SK-N-MC (cell line): ENCODE data around the gene STPG2.

ENCODE experiments used
- DNase-seq: peaks from one replicate; pipeline ENCODE4 v3.0.0-alpha.2; 2011; ENCODE audit warnings: low read depth, low spot score
- H3K27ac ChIP-seq: fragments of 200-600 bp; sonication (generic); 2 replicates; pipeline ENCODE4 v1.5.1; 2016; ENCODE audit warnings: mixed run types
- H3K36me3 ChIP-seq: fragments of 200-600 bp; sonication (generic); 2 replicates; pipeline ENCODE4 v1.6.1; 2017; ENCODE audit warnings: antibody characterized with exemption, low read length, mixed read lengths; ENCODE audit not compliant: insufficient read depth
- H3K4me3 ChIP-seq: fragments of 200-600 bp; sonication (generic); 2 replicates; pipeline ENCODE4 v1.5.1; 2016
- H3K9ac ChIP-seq: fragments of 200-600 bp; sonication (generic); 2 replicates; pipeline ENCODE4 v1.8.0; 2017; ENCODE audit warnings: mixed run types, mixed read lengths; ENCODE audit not compliant: insufficient read length
- H3K9me3 ChIP-seq: fragments of 200-600 bp; sonication (generic); 2 replicates; pipeline ENCODE4 v1.6.1; 2017; ENCODE audit warnings: low read depth, mild to moderate bottlenecking, antibody characterized with exemption, low read length, moderate library complexity, mixed read lengths
- EZH2 ChIP-seq: fragments of 200-600 bp; sonication (generic); IDR thresholded peaks from one replicate; pipeline ENCODE4 v1.6.1; 2017; ENCODE audit warnings: antibody characterized with exemption
- FOXP2 ChIP-seq: optimal IDR thresholded peaks from 2 replicates; pipeline ENCODE3; 2011; ENCODE audit warnings: mild to moderate bottlenecking, moderate library complexity; ENCODE audit not compliant: insufficient read depth; ENCODE audit errors: extremely low read length, control extremely low read depth
- POLR2AphosphoS5 ChIP-seq: IDR thresholded peaks from 2 replicates; pipeline ENCODE4 v1.6.1; 2012; ENCODE audit warnings: mild to moderate bottlenecking, low read depth, low read length, borderline replicate concordance

Gene STPG2

DNA sequence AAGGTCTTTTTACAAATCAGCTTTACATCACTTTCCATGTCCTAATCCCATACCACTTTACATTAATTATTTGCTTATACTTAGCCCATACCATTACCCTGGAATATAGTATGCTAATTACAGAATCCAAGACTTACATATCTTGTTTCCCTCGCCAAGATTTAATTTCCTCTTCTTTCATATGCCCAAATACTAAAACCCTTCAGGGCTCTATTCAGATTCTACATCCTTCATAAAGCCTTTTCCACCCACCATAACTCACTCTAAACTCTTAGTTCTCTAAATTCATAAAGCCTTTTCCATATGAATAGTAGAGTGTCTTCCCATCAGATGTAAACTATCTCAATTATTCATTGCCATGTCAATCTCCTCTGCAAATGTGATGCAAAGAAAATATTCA lies 390.7 kb downstream of the STPG2 start:
- Histone ChIP-seq H3K9me3 (no peaks in the 10 kb centered on the region), H3K9ac (no peak overlapping the region), H3K27ac (no peak overlapping the region), H3K36me3 (no peaks in the 10 kb centered on the region), H3K4me3 (no peak overlapping the region)
- TF ChIP-seq EZH2, result no peak
- TF ChIP-seq FOXP2, result no peak
- no peak for TF ChIP-seq POLR2AphosphoS5
- no peak for DNase-seq

DNA sequence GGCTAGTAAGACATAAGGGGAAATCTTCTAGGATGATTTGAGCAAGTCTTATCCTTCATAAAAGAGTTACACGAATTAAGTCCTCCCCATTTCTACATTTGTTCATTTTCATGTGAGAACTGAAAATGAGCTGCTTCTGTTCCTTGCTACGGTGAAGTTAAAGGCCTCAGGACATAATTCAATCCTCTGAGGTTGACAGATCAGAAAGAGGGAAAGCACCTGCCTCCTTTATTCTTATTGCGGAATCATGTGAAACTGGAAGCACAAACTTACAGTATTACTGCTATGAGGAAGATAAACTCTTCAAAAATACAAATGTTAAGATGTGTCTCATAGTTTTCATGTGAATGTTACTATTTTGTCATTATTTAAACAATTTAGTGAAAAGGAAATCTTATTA lies 395.3 kb downstream of the STPG2 start:
- Histone ChIP-seq H3K27ac (no peak overlapping the region), H3K36me3 (no peaks in the 10 kb centered on the region), H3K9me3 (no peaks in the 10 kb centered on the region), H3K4me3 (no peak overlapping the region), H3K9ac (no peak overlapping the region)
- TF ChIP-seq POLR2AphosphoS5, result no peak
- no peak for TF ChIP-seq FOXP2
- no peak for TF ChIP-seq EZH2
- no peak for DNase-seq

DNA sequence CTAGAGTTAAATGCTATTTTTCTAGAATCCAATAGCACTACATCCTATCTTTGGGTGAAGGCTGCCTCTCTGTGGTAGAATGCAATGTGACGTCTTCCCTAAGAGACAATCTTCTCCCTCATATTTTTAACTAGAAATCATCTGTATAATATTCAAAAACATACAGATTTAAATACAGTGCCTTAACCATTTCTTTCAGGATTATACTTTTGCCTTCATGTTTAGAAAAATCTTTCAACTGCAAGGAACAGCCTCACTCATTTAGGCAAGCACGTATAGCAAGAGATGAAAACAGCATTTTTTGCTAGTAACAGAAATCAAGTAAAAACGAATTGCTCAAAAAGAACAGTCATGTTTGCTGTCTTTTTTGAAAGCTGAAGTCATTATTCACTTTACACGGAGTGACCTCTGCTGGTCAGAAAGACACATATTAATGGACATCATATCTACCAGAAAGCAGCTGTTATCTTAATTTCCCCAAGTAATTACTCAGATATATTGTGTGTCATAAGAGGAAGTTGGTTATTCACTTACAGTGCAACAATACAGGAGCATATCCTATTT lies 422.3 kb downstream of the STPG2 start:
- DNase-seq, result no peak
- no peak overlapping the region for H3K27ac ChIP-seq
- TF ChIP-seq EZH2 (no peak), POLR2AphosphoS5 (no peak), FOXP2 (no peak)

DNA sequence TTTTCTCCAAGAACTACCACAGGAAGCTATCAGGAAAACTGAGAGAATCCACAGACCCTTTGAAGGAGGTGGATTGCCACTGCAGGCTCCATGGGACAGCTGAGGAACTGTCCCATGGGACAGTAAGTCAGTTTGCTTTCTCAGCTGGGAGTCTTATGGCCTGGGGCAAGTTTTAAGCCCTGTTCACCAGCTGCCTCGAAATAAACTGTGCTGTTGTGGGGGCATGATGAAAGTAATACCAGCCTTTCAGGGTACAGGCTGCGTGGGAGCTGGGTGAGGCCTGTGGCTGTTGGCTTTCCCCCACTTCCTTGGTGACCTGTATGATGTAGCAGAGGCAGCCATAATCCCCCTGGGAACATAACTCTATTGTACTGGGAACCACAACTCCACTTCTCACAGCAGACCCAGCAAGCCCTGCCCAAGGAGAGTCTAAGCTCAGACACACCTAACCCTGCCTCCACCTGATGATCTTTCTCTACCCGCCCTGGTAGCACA lies 452.1 kb downstream of the STPG2 start:
- Histone ChIP-seq H3K9me3 (no peaks in the 10 kb centered on the region), H3K27ac (no peak overlapping the region), H3K36me3 (no peaks in the 10 kb centered on the region), H3K9ac (no peak overlapping the region), H3K4me3 (no peak overlapping the region)
- TF ChIP-seq POLR2AphosphoS5 (no peak), FOXP2 (no peak), EZH2 (no peak)
- no peak for DNase-seq

More for the DNA sequence above, 422.3 kb downstream of the STPG2 start:
- Histone ChIP-seq H3K36me3 (no peaks in the 10 kb centered on the region), H3K9me3 (no peaks in the 10 kb centered on the region), H3K4me3 (no peak overlapping the region), H3K9ac (no peak overlapping the region)

DNA sequence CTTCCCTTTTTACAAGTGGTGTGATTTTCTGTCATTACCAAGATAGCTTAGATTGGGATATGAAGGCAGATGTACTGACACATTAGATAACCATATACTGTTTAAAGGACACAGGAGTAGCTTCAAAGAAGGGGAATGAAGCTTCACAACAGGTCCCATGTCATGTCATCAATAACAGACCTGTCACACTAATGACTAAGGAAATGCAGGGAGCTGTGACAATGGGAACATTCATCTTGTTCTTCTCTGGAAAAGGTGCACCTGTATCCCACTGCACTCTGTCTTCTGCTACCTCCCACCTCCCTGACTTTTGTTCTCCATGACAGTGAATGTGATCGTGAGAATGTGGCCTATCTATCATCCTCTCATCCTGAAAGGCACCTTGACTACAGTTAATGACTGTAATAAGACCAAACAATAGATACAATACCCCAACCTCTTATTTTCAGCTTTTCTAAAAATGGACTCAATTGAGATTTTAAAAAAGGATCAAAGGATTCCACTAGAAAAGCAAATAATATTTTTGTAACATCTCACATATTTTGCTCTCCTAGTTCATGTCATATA lies 472.5 kb downstream of the STPG2 start:
- H3K27ac ChIP-seq, result no peak overlapping the region
- DNase-seq, result no peak
- TF ChIP-seq FOXP2, result no peak
- no peak for TF ChIP-seq POLR2AphosphoS5
- TF ChIP-seq EZH2, result no peak
- no peak overlapping the region for H3K9ac ChIP-seq
- H3K36me3 ChIP-seq, result no peaks in the 10 kb centered on the region
- no peak overlapping the region for H3K4me3 ChIP-seq
- no peaks in the 10 kb centered on the region for H3K9me3 ChIP-seq

DNA sequence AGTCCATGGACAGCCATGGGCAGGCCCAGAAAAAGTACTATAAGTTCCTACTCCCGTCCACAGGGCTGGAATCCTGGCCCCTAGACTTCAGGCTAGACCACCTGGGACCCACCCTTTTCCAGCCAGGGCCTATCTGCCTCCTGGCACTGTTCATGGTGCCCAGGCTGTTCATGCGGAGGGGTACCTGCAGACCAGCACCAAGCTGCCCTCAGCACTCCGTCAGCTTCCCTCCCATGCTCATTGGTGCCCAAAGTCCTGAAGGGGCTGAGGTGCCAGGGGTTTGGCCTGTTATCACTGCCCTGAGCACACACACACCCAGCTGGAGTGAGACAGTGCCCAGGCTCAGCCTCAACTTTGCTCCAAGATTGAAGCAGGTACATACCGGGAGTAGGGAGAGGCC lies 477.7 kb downstream of the STPG2 start:
- TF ChIP-seq POLR2AphosphoS5, result no peak
- no peak for TF ChIP-seq FOXP2
- TF ChIP-seq EZH2, result no peak
- Histone ChIP-seq H3K9ac (no peak overlapping the region), H3K4me3 (no peak overlapping the region), H3K9me3 (no peaks in the 10 kb centered on the region), H3K27ac (no peak overlapping the region), H3K36me3 (no peaks in the 10 kb centered on the region)
- no peak for DNase-seq

DNA sequence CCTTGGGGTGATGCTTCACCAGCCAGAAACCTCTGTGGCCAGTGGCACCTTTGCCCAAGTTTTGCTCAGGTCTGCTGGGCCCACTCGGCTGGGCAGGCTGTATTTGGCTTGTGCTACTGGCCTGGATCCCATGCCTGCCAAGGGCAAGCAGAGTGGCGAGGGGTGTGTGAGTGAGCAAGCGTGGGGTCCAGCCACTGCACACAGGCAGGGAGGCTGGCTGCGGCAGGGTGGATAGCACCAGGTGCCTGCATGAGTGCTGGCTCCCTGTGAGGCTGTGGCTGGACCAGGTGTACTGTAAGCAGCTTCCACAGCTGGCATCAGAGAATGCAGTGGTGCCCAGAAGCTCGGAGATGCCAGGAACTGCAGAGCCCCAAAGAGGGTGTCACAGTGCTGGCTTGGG lies 478.5 kb downstream of the STPG2 start:
- H3K27ac ChIP-seq, result no peak overlapping the region
- no peak for TF ChIP-seq EZH2
- TF ChIP-seq FOXP2, result no peak
- TF ChIP-seq POLR2AphosphoS5, result no peak
- H3K9me3 ChIP-seq, result no peaks in the 10 kb centered on the region

DNA sequence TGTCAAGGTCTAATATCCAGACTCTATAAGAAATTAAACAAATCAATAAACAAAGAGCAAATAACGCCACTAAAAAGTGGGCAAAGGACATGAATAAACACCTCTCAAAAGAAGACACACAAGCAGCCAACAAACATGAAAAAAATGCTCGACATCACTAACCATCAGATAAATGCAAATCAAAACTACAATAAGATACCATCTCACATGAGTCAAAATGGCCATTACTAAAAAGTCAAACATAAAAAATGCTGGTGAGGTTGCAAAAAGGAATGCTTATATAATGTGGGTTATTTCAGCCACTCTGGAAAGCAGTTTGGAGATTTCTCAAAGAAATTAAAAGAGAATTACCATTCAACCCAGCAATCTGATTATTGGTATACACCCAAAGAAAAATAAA lies 481.1 kb downstream of the STPG2 start:
- Histone ChIP-seq H3K36me3 (no peaks in the 10 kb centered on the region), H3K9me3 (no peaks in the 10 kb centered on the region), H3K27ac (no peak overlapping the region), H3K4me3 (no peak overlapping the region), H3K9ac (no peak overlapping the region)
- DNase-seq, result no peak
- TF ChIP-seq FOXP2, result no peak
- no peak for TF ChIP-seq EZH2
- TF ChIP-seq POLR2AphosphoS5, result no peak

More for the DNA sequence above, 478.5 kb downstream of the STPG2 start:
- Histone ChIP-seq H3K9ac (no peak overlapping the region), H3K36me3 (no peaks in the 10 kb centered on the region), H3K4me3 (no peak overlapping the region)
- no peak for DNase-seq

DNA sequence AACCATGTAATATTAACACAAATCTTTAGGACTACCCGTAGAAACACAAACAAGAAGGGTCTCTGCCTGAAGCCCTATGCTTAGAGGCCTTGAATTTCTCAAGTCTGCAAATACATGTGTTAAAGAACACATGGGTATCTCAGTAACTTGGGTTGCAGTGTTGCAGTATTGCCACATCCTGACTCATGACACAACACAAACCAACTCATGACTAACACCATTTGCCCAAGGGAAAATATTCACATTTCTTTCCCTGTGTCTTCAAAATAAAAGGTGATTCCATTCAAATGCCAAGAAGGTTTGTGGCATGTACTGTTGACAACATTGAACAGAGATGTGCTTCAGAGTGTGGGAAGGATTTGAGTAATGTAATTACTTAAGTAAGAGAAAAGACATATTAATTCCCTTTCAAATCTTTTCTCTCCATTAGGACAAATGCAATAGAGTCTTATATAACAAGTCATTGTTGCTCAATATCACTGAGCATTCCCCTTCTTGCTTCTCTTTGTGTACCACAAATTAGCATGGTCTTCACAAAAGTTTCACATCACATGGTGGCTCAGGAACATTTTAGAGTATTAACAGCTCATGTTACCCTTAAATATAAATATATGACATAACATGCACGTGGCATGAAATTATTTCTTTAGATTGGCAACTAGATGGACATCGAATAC lies 487.1 kb downstream of the STPG2 start:
- TF ChIP-seq POLR2AphosphoS5 (no peak), EZH2 (no peak), FOXP2 (no peak)
- Histone ChIP-seq H3K9ac (no peak overlapping the region), H3K9me3 (no peaks in the 10 kb centered on the region), H3K27ac (no peak overlapping the region), H3K4me3 (no peak overlapping the region), H3K36me3 (no peaks in the 10 kb centered on the region)
- no peak for DNase-seq
